ENCODE data around the gene CCDC39.

GRCh38 chr3:180630371-180630770 is 48.9 kb downstream of the CCDC39 start:
- TF ChIP-seq CTCF (conservative IDR thresholded peaks at IDR 0.05; ENCODE audit: low read depth, low read length) (no peak), EZH2phosphoT487 (IDR thresholded peaks at IDR 0.05; ENCODE audit: borderline replicate concordance, low read length) (no peak), EZH2 (IDR thresholded peaks at IDR 0.05; ENCODE audit: low read length, unreplicated experiment) (no peak)
